Daoy (cell line): ENCODE results near the gene HELZ2. TPM values are rescaled to one million over a fixed set of nuclear protein-coding genes. Genes with fewer than 3 reads are reported as not detected.

Experiments
- DNase-seq: peaks from one replicate; pipeline ENCODE4 v3.0.0-alpha.2; 2015; ENCODE audit warnings: low read depth
- total RNA-seq: library from RNA; depleted of rRNA; stranded (reverse); fragments of >200 nt; shearing (Covaris generic); gene quantifications from 2 replicates; pipeline ENCODE4 v1.2.3, GENCODE V29; 2014

The HELZ2 gene
- total RNA-seq, 1 experiment from 2014 or later = 19.2 TPM

GRCh38 chr20:63598479-63599395, 24.7 kb upstream of the HELZ2 start:
- DNase-seq = no peak

GRCh38 chr20:63597651-63598478, 23.8 kb upstream of the HELZ2 start:
- no peak for DNase-seq

- DNase-seq = no peak
These were observed 22.4 kb upstream of the HELZ2 start for GRCh38 chr20:63596423-63596822.

GRCh38 chr20:63595416-63596127, 21.5 kb upstream of the HELZ2 start:
- no peak for DNase-seq

- DNase-seq = peak; percentile 33
These were observed 20.1 kb upstream of the HELZ2 start for GRCh38 chr20:63594043-63594561.

- no peak for DNase-seq
These were observed 18.6 kb upstream of the HELZ2 start for GRCh38 chr20:63592661-63593060.

GRCh38 chr20:63591786-63592355, 17.8 kb upstream of the HELZ2 start:
- no peak for DNase-seq

- DNase-seq = no peak
These were observed 17.1 kb upstream of the HELZ2 start for GRCh38 chr20:63591147-63591533.

- DNase-seq = no peak
These were observed 16.4 kb upstream of the HELZ2 start for GRCh38 chr20:63590218-63591146.

- DNase-seq = no peak
These were observed 15.5 kb upstream of the HELZ2 start for GRCh38 chr20:63589261-63590217.

GRCh38 chr20:63588641-63589041, 14.6 kb upstream of the HELZ2 start:
- no peak for DNase-seq

- DNase-seq = no peak
These were observed 13.9 kb upstream of the HELZ2 start for GRCh38 chr20:63587776-63588591.

GRCh38 chr20:63587256-63587655, 13.2 kb upstream of the HELZ2 start:
- DNase-seq = no peak

- DNase-seq = no peak
These were observed 12.8 kb upstream of the HELZ2 start for GRCh38 chr20:63586797-63587196.

GRCh38 chr20:63585616-63586565, 11.9 kb upstream of the HELZ2 start:
- no peak for DNase-seq

GRCh38 chr20:63582382-63583063, 8.5 kb upstream of the HELZ2 start:
- DNase-seq = no peak
